BLaER1 (cell line): ENCODE measurements around the gene HOXB6.

Experiments used
- H3K27ac ChIP-seq: shearing (Covaris generic); formaldehyde crosslinking; 2 replicates; pipeline ENCODE4 v1.8.1; 2022
- H3K27me3 ChIP-seq: shearing (Covaris generic); formaldehyde crosslinking; 2 replicates; pipeline ENCODE4 v1.8.1; 2022
- H3K36me3 ChIP-seq: shearing (Covaris generic); formaldehyde crosslinking; 2 replicates; pipeline ENCODE4 v1.8.1; 2022
- H3K4me1 ChIP-seq: shearing (Covaris generic); formaldehyde crosslinking; 2 replicates; pipeline ENCODE4 v1.8.1; 2022
- H3K4me2 ChIP-seq: shearing (Covaris generic); formaldehyde crosslinking; 2 replicates; pipeline ENCODE4 v1.8.1; 2022
- H3K4me3 ChIP-seq: shearing (Covaris generic); formaldehyde crosslinking; 2 replicates; pipeline ENCODE4 v1.8.1; 2022
- H3K9ac ChIP-seq: shearing (Covaris generic); formaldehyde crosslinking; 2 replicates; pipeline ENCODE4 v1.8.1; 2022
- H3K9me3 ChIP-seq: shearing (Covaris generic); formaldehyde crosslinking; 2 replicates; pipeline ENCODE4 v1.8.1; 2022
- H4K20me1 ChIP-seq: shearing (Covaris generic); formaldehyde crosslinking; 2 replicates; pipeline ENCODE4 v1.8.1; 2022
- Cebpa-rat ChIP-seq: shearing (Covaris generic); IDR thresholded peaks from 2 replicates; pipeline ENCODE4 v1.8.1; 2022

The HOXB6 gene

GRCh38 chr17:48554412-48555257, 50.2 kb downstream of the HOXB6 start:
- TF ChIP-seq Cebpa-rat = no peak
- Histone ChIP-seq H3K27ac (no peak overlapping the region), H4K20me1 (peaks cover 82% of the 10 kb centered on the region), H3K9ac (no peak overlapping the region), H3K36me3 (no peaks in the 10 kb centered on the region), H3K27me3 (peaks cover 94% of the 10 kb centered on the region), H3K9me3 (no peaks in the 10 kb centered on the region), H3K4me3 (no peak overlapping the region), H3K4me1 (no peaks in the 10 kb centered on the region), H3K4me2 (no peak overlapping the region)

- Histone ChIP-seq H4K20me1 (peaks cover 82% of the 10 kb centered on the region), H3K9me3 (no peaks in the 10 kb centered on the region), H3K4me3 (no peak overlapping the region), H3K9ac (no peak overlapping the region), H3K27me3 (peaks cover 94% of the 10 kb centered on the region), H3K4me2 (no peak overlapping the region), H3K4me1 (no peaks in the 10 kb centered on the region), H3K36me3 (no peaks in the 10 kb centered on the region), H3K27ac (no peak overlapping the region)
- no peak for TF ChIP-seq Cebpa-rat
These were observed 51.0 kb downstream of the HOXB6 start for GRCh38 chr17:48553826-48554225.

- H3K4me3 ChIP-seq = no peak overlapping the region
- H3K4me2 ChIP-seq = no peak overlapping the region
- H3K9ac ChIP-seq = no peak overlapping the region
- no peaks in the 10 kb centered on the region for H3K36me3 ChIP-seq
- no peak overlapping the region for H3K27ac ChIP-seq
- no peaks in the 10 kb centered on the region for H3K9me3 ChIP-seq
- no peaks in the 10 kb centered on the region for H3K4me1 ChIP-seq
- H3K27me3 ChIP-seq = peaks cover 94% of the 10 kb centered on the region
- H4K20me1 ChIP-seq = peaks cover 79% of the 10 kb centered on the region
- no peak for TF ChIP-seq Cebpa-rat
These were observed 51.6 kb downstream of the HOXB6 start for GRCh38 chr17:48553190-48553547.

GRCh38 chr17:48552466-48553189, 52.2 kb downstream of the HOXB6 start:
- Histone ChIP-seq H3K27ac (no peak overlapping the region), H4K20me1 (peaks cover 79% of the 10 kb centered on the region), H3K9ac (no peak overlapping the region), H3K4me2 (no peak overlapping the region), H3K4me1 (no peaks in the 10 kb centered on the region), H3K4me3 (no peak overlapping the region), H3K9me3 (no peaks in the 10 kb centered on the region), H3K27me3 (peaks cover 94% of the 10 kb centered on the region), H3K36me3 (no peaks in the 10 kb centered on the region)
- no peak for TF ChIP-seq Cebpa-rat

- Histone ChIP-seq H3K36me3 (no peaks in the 10 kb centered on the region), H3K4me3 (no peak overlapping the region), H3K4me2 (no peak overlapping the region), H4K20me1 (peaks cover 79% of the 10 kb centered on the region), H3K27me3 (peaks cover 94% of the 10 kb centered on the region), H3K4me1 (no peaks in the 10 kb centered on the region), H3K9ac (no peak overlapping the region), H3K27ac (no peak overlapping the region), H3K9me3 (no peaks in the 10 kb centered on the region)
- TF ChIP-seq Cebpa-rat = no peak
These were observed 53.0 kb downstream of the HOXB6 start for GRCh38 chr17:48551596-48552465.

GRCh38 chr17:48551214-48551555, 53.6 kb downstream of the HOXB6 start:
- Histone ChIP-seq H3K4me3 (no peak overlapping the region), H4K20me1 (peaks cover 79% of the 10 kb centered on the region), H3K27ac (no peak overlapping the region), H3K9ac (no peak overlapping the region), H3K4me1 (no peaks in the 10 kb centered on the region), H3K9me3 (no peaks in the 10 kb centered on the region), H3K27me3 (peaks cover 94% of the 10 kb centered on the region), H3K4me2 (no peak overlapping the region), H3K36me3 (no peaks in the 10 kb centered on the region)
- no peak for TF ChIP-seq Cebpa-rat

GRCh38 chr17:48550502-48551213, 54.1 kb downstream of the HOXB6 start:
- no peaks in the 10 kb centered on the region for H3K36me3 ChIP-seq
- TF ChIP-seq Cebpa-rat = no peak
- H3K4me3 ChIP-seq = no peak overlapping the region
- no peak overlapping the region for H3K27ac ChIP-seq
- peaks cover 94% of the 10 kb centered on the region for H3K27me3 ChIP-seq
- H4K20me1 ChIP-seq = peaks cover 80% of the 10 kb centered on the region
- no peak overlapping the region for H3K9ac ChIP-seq
- no peaks in the 10 kb centered on the region for H3K4me1 ChIP-seq
- H3K4me2 ChIP-seq = no peak overlapping the region
- no peaks in the 10 kb centered on the region for H3K9me3 ChIP-seq

- H3K4me1 ChIP-seq = no peaks in the 10 kb centered on the region
- no peak overlapping the region for H3K4me2 ChIP-seq
- no peak overlapping the region for H3K9ac ChIP-seq
- peaks cover 94% of the 10 kb centered on the region for H3K27me3 ChIP-seq
- H3K9me3 ChIP-seq = no peaks in the 10 kb centered on the region
- TF ChIP-seq Cebpa-rat = no peak
- H4K20me1 ChIP-seq = peaks cover 86% of the 10 kb centered on the region
- H3K36me3 ChIP-seq = no peaks in the 10 kb centered on the region
- H3K27ac ChIP-seq = no peak overlapping the region
- no peak overlapping the region for H3K4me3 ChIP-seq
These were observed 54.8 kb downstream of the HOXB6 start for GRCh38 chr17:48549914-48550501.

GRCh38 chr17:48549281-48549630, 55.5 kb downstream of the HOXB6 start:
- no peak overlapping the region for H3K27ac ChIP-seq
- no peak overlapping the region for H3K4me2 ChIP-seq
- no peak overlapping the region for H3K4me3 ChIP-seq
- no peaks in the 10 kb centered on the region for H3K36me3 ChIP-seq
- H3K9ac ChIP-seq = no peak overlapping the region
- H4K20me1 ChIP-seq = peaks cover 85% of the 10 kb centered on the region
- H3K27me3 ChIP-seq = peaks cover 94% of the 10 kb centered on the region
- H3K9me3 ChIP-seq = no peaks in the 10 kb centered on the region
- H3K4me1 ChIP-seq = no peaks in the 10 kb centered on the region
- no peak for TF ChIP-seq Cebpa-rat
